Chondrocyte (in vitro differentiated cells): ENCODE data around the gene LARP7. TPM values are rescaled to one million over a fixed set of nuclear protein-coding genes. Genes with fewer than 3 reads are reported as not detected.
A peak's percentile ranks its signal among the peaks of the same experiment; 100 is the strongest.
"Not testable (repeated sequence)": the region's sequence is repeated elsewhere in the genome, so short reads cannot be mapped to it uniquely, and the experiment has no call there.

ENCODE experiments used
- DNase-seq: peaks from one replicate; pipeline ENCODE4 v3.0.0; 2021; ENCODE audit warnings: mixed read lengths, low spot score
- H3K27ac Mint-ChIP-seq: one replicate; pipeline ENCODE4 v1.8.0; 2021; ENCODE audit warnings: mild to moderate bottlenecking, moderate library complexity, mixed read lengths; ENCODE audit not compliant: unreplicated experiment
- H3K27me3 Mint-ChIP-seq: 2 replicates; pipeline ENCODE4 v1.8.0; 2021; ENCODE audit warnings: low read depth, mixed read lengths
- H3K36me3 Mint-ChIP-seq: 2 replicates; pipeline ENCODE4 v1.8.0; 2021; ENCODE audit warnings: low read depth, mixed read lengths
- H3K4me1 Mint-ChIP-seq: 2 replicates; pipeline ENCODE4 v1.8.0; 2021; ENCODE audit warnings: low read depth, mild to moderate bottlenecking, mixed read lengths
- H3K4me3 Mint-ChIP-seq: one replicate; pipeline ENCODE4 v1.8.0; 2021; ENCODE audit warnings: mild to moderate bottlenecking, moderate library complexity, mixed read lengths; ENCODE audit not compliant: unreplicated experiment
- H3K9me3 Mint-ChIP-seq: 2 replicates; pipeline ENCODE4 v1.8.0; 2021; ENCODE audit warnings: low read depth, mixed read lengths
- total RNA-seq: library from RNA; stranded (reverse); gene quantifications from 3 replicates; pipeline ENCODE4 v1.2.1, GENCODE V29; 2021
- TF ChIP-seq, protein P1 (sequence below): fragments of 200-600 bp; sonication (generic); IDR thresholded peaks from 2 replicates; pipeline ENCODE4 v1.5.0; 2021; ENCODE audit warnings: antibody characterized with exemption, mild to moderate bottlenecking, moderate library complexity

LARP7 gene
- total RNA-seq, 1 donor from 2014 or later: 27.9 TPM

DNA sequence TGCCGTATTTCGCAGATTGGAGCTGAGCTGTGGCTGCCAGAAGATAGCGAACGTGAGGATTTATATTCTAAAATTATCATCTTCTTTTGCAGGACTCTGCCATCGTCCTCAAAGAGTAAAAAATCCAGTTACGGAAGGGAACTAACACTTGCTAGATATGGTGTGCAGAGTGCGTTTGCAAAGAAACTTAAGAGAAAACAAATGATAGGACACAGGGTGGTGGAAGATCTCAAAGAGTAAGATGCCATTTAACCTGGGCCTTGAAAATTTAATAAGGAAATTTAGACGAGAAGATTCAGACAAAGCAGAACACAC, 566 bp downstream of the LARP7 start:
- Mint-ChIP-seq H3K27me3 (no peaks in the 10 kb centered on the region), H3K27ac (no peak overlapping the region), H3K4me3 (no peak overlapping the region), H3K36me3 (peaks cover 2% of the 10 kb centered on the region), H3K9me3 (no peaks in the 10 kb centered on the region), H3K4me1 (peaks cover 4% of the 10 kb centered on the region)
- DNase-seq: no peak
- TF ChIP-seq, protein P1, sequence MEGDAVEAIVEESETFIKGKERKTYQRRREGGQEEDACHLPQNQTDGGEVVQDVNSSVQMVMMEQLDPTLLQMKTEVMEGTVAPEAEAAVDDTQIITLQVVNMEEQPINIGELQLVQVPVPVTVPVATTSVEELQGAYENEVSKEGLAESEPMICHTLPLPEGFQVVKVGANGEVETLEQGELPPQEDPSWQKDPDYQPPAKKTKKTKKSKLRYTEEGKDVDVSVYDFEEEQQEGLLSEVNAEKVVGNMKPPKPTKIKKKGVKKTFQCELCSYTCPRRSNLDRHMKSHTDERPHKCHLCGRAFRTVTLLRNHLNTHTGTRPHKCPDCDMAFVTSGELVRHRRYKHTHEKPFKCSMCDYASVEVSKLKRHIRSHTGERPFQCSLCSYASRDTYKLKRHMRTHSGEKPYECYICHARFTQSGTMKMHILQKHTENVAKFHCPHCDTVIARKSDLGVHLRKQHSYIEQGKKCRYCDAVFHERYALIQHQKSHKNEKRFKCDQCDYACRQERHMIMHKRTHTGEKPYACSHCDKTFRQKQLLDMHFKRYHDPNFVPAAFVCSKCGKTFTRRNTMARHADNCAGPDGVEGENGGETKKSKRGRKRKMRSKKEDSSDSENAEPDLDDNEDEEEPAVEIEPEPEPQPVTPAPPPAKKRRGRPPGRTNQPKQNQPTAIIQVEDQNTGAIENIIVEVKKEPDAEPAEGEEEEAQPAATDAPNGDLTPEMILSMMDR: peak; percentile 34

DNA sequence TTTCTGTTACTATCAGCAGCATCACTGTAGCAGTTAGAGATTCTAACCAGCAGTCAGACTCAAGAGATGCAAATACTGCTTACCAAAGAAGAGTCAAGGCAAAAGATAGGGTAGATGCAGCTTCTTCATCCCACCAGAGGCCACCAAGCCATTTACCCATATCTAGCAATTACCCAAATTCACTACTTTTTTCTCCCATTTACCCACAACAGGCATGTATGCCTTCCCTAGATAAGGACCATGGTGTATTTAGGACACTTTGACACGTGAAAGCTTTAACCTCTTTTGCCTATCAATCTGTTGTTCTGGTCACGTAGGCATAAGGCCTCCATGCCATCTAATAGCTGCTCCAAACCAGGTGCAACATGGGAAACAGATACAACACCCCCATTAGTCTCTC, 5.6 kb downstream of the LARP7 start:
- H3K27me3 Mint-ChIP-seq: no peaks in the 10 kb centered on the region
- H3K4me3 Mint-ChIP-seq: no peak overlapping the region
- no peak for DNase-seq
- TF ChIP-seq, protein P1: no peak
- H3K36me3 Mint-ChIP-seq: peaks cover 18% of the 10 kb centered on the region
- H3K4me1 Mint-ChIP-seq: peaks cover 4% of the 10 kb centered on the region
- H3K27ac Mint-ChIP-seq: no peak overlapping the region
- no peaks in the 10 kb centered on the region for H3K9me3 Mint-ChIP-seq

DNA sequence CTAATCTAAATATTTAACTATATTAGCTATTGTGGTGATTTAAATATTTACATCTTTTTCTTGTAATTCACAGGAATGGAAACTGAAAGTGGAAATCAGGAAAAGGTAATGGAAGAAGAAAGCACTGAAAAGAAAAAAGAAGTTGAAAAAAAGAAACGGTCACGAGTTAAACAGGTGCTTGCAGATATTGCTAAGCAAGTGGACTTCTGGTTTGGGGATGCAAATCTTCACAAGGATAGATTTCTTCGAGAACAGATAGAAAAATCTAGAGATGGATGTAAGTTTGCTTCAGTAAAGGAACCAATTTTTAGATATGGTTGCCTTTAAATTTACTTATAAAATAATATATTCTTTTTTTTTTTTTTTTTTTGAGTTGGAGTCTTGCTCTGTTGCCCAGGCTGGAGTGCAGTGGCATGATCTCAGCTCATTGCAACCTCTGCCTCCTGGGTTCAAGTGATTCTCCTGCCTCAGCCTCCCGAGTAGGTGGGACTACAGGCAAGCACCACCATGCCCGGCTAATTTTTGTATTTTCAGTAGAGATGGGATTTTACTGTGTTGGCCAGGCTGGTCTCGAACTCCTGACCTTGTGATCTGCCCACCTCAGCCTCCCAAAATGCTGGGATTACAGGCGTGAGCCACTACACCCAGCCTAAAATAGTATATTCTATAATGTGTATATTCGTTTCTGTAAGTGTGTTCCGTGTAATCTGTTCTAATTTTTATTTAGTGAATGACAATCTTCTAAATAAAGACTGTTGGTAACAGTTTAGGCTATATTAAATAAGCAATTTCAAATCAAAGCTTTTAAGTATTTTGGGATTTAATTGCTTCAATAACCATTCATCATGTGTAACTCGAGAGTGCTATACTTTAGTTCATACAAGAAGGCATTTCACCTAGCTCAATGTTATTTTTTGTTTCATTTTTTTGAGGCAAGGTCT, 7.9 kb downstream of the LARP7 start:
- H3K36me3 Mint-ChIP-seq: peaks cover 18% of the 10 kb centered on the region
- not testable (repeated sequence) for H3K4me3 Mint-ChIP-seq, H3K27me3 Mint-ChIP-seq, DNase-seq, H3K27ac Mint-ChIP-seq, H3K4me1 Mint-ChIP-seq, H3K9me3 Mint-ChIP-seq

DNA sequence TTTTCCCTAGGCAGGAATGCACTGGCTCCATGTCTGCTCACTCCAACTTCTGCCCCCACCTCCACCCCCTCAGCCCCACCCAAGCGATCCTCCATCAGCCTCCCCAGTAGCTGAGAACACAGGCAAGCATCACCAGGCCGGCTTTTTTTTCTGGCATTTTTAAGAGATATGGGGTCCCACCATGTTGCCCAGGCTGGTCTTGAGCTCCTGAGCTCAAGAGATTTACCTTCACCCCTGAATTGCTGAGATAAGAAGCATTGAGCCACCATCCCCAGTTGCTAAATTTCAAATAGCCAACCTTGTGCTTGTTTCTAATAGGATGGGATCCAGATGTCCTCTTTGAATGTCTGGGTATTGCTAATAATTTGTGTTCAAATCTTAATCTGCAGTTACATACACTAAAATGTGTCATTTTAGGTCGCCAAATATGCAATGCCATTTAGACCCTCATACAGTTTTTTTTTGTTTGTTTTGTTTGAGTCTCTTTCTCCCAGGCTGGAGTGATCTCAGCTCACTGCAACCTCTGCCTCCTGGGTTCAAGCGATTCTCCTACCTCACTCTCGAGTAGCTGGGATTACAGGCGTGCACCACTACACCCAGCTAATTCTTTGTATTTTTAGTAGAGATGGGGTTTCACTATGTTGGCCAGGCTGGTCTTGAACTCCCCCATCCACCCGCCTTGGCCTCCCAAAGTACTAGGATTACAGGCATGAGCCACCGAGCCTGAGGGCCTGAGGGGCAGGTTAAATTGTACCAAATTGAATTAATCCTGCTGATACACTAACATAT, 8.8 kb downstream of the LARP7 start:
- Mint-ChIP-seq H3K9me3 (no peaks in the 10 kb centered on the region), H3K4me1 (no peaks in the 10 kb centered on the region), H3K27me3 (no peaks in the 10 kb centered on the region), H3K4me3 (no peak overlapping the region), H3K27ac (no peak overlapping the region), H3K36me3 (peaks cover 19% of the 10 kb centered on the region)
- no peak for DNase-seq
- TF ChIP-seq, protein P1: no peak

DNA sequence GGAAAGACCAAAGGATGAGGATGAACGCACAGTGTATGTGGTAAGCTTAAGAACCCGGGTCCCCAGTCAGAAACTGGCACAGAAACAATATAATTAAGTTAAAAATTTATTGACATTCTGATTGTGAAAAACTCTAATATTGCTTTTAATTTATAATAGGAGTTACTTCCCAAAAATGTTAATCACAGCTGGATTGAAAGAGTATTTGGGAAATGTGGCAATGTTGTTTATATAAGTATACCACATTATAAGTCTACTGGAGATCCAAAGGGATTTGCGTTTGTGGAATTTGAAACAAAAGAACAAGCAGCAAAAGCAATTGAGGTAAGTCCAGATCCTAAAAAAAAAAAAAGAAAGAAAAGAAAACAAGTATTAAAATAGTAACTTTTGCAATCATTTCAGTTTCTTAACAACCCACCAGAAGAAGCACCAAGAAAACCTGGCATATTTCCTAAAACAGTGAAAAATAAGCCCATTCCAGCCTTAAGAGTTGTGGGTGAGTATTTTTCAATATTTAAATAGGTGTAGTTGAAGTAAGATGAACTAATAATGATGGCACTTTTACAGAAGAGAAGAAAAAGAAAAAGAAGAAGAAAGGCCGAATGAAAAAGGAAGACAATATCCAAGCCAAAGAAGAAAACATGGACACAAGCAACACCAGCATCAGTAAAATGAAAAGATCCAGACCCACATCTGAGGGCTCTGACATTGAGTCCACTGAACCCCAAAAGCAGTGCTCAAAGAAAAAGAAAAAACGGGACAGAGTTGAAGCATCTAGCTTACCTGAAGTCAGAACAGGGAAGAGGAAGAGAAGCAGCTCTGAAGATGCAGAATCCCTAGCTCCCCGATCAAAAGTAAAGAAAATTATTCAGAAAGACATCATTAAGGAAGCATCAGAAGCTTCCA, 9.9 kb downstream of the LARP7 start:
- no peak overlapping the region for H3K27ac Mint-ChIP-seq

More for the DNA sequence above, 9.9 kb downstream of the LARP7 start:
- TF ChIP-seq, protein P1: no peak
- Mint-ChIP-seq H3K36me3 (peaks cover 19% of the 10 kb centered on the region), H3K4me3 (no peak overlapping the region), H3K27me3 (no peaks in the 10 kb centered on the region), H3K9me3 (no peaks in the 10 kb centered on the region), H3K4me1 (no peaks in the 10 kb centered on the region)
- DNase-seq: no peak
